Measurements from ENCODE around the gene VPS8. TPM values are rescaled to one million over a fixed set of nuclear protein-coding genes. Genes with fewer than 3 reads are reported as not detected.
A peak's percentile ranks its signal among the peaks of the same experiment; 100 is the strongest.

Gene VPS8
- total RNA-seq, 1 experiment from 2014 or later, result 39.7 TPM

DNA sequence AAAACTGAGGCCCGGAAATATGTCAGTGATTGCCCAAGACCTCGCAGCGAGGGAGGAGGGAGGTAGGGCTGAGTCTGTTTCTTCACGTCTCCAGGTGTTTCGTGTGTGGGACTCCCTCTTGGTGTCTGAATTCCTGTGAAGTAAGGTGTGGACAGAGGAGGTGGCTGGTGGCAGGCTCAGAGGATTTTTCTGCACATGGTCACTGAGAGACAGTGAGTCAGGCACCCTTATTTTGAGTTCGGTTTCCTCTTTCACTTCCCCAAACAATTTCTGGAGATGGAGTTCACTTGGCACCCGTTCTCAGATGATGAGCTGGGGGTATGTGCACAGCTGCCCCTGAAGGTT is 46.3 kb upstream of the VPS8 start:
- DNase-seq, result no peak
- Histone ChIP-seq H2AFZ (ENCODE audit: low read length) (no peak overlapping the region), H3K14ac (ENCODE audit: insufficient read depth, low read length) (no peak overlapping the region), H4K5ac (ENCODE audit: insufficient read length, low read depth, low read length) (no peak overlapping the region), H3K79me1 (ENCODE audit: insufficient read depth, low read depth, low read length, poor library complexity, severe bottlenecking) (no peaks in the 10 kb centered on the region), H3K23me2 (ENCODE audit: insufficient read length, low read depth, low read length, poor library complexity, severe bottlenecking) (no peaks in the 10 kb centered on the region), H3K27me3 (ENCODE audit: insufficient read depth, low read length) (no peaks in the 10 kb centered on the region), H2BK120ac (ENCODE audit: low read depth, low read length, poor library complexity, severe bottlenecking) (no peak overlapping the region), H3K4ac (ENCODE audit: low read depth, low read length) (no peak overlapping the region), H2BK20ac (ENCODE audit: low read depth, low read length, poor library complexity, severe bottlenecking) (no peak overlapping the region), H2AK5ac (ENCODE audit: insufficient read length, low read length) (no peak overlapping the region), H3K4me1 (ENCODE audit: insufficient read depth, low read length) (peaks cover 2% of the 10 kb centered on the region; the same call in 1 of the 2 replicates), H4K20me1 (ENCODE audit: control insufficient read depth, insufficient read depth, insufficient read length) (no peaks in the 10 kb centered on the region), H3K9ac (ENCODE audit: extremely low read depth, insufficient read length, low read length) (no peak overlapping the region), H4K91ac (ENCODE audit: insufficient read length, low read depth, low read length) (no peak overlapping the region), H4K8ac (replicated peaks; ENCODE audit: insufficient read length, low read depth, low read length) (no peak overlapping the region), H2BK15ac (ENCODE audit: low read depth, low read length) (no peak overlapping the region), H3K18ac (ENCODE audit: insufficient read length, low read depth, low read length) (no peak overlapping the region), H3T11ph (ENCODE audit: low read length) (no peak overlapping the region), H3K56ac (ENCODE audit: insufficient read length, low read depth, low read length) (no peak overlapping the region), H2BK5ac (ENCODE audit: insufficient read length, low read length) (no peak overlapping the region), H3K9me3 (ENCODE audit: control insufficient read depth, low read depth, low read length) (no peaks in the 10 kb centered on the region), H3K4me2 (ENCODE audit: insufficient read depth, insufficient read length, low read length) (no peak overlapping the region), H2BK12ac (ENCODE audit: insufficient read length, low read depth, low read length) (no peak overlapping the region), H3K23ac (ENCODE audit: insufficient read length, low read depth, low read length) (no peak overlapping the region), H3K79me2 (ENCODE audit: insufficient read depth, low read length) (no peaks in the 10 kb centered on the region), H3K27ac (ENCODE audit: insufficient read length, low read depth, low read length) (no peak overlapping the region)
- TF ChIP-seq, protein P1, sequence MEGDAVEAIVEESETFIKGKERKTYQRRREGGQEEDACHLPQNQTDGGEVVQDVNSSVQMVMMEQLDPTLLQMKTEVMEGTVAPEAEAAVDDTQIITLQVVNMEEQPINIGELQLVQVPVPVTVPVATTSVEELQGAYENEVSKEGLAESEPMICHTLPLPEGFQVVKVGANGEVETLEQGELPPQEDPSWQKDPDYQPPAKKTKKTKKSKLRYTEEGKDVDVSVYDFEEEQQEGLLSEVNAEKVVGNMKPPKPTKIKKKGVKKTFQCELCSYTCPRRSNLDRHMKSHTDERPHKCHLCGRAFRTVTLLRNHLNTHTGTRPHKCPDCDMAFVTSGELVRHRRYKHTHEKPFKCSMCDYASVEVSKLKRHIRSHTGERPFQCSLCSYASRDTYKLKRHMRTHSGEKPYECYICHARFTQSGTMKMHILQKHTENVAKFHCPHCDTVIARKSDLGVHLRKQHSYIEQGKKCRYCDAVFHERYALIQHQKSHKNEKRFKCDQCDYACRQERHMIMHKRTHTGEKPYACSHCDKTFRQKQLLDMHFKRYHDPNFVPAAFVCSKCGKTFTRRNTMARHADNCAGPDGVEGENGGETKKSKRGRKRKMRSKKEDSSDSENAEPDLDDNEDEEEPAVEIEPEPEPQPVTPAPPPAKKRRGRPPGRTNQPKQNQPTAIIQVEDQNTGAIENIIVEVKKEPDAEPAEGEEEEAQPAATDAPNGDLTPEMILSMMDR (conservative IDR thresholded peaks at IDR 0.05), result no peak
- H3K36me3 Mint-ChIP-seq (ENCODE audit: insufficient read depth in 1 of 3, low read depth in 3 of 3), result no peaks in the 10 kb centered on the region
- H3K27ac Mint-ChIP-seq, result peak overlapping the region in 1 of 3 experiments; percentile 15; a peak in 1 of 7 replicates
- H3K27me3 Mint-ChIP-seq (ENCODE audit: low read depth), result peaks cover 8% of the 10 kb centered on the region
- no CpG with 5 or more reads among the region's 7 CpGs for WGBS (ENCODE audit: extremely low coverage, insufficient read length, low lambda C conversion rate)
- H3K4me3 Mint-ChIP-seq, result no peak overlapping the region
- H3K9me3 Mint-ChIP-seq, result no peaks in the 10 kb centered on the region; a peak in 1 of 5 replicates
- H3K4me1 Mint-ChIP-seq, result peaks cover 28 to 31% of the 10 kb centered on the region in 2 experiments
